ENCODE measurements around the gene RPL19.
"Not testable (repeated sequence)": the region's sequence is repeated elsewhere in the genome, so short reads cannot be mapped to it uniquely, and the experiment has no call there.

Gene RPL19

DNA sequence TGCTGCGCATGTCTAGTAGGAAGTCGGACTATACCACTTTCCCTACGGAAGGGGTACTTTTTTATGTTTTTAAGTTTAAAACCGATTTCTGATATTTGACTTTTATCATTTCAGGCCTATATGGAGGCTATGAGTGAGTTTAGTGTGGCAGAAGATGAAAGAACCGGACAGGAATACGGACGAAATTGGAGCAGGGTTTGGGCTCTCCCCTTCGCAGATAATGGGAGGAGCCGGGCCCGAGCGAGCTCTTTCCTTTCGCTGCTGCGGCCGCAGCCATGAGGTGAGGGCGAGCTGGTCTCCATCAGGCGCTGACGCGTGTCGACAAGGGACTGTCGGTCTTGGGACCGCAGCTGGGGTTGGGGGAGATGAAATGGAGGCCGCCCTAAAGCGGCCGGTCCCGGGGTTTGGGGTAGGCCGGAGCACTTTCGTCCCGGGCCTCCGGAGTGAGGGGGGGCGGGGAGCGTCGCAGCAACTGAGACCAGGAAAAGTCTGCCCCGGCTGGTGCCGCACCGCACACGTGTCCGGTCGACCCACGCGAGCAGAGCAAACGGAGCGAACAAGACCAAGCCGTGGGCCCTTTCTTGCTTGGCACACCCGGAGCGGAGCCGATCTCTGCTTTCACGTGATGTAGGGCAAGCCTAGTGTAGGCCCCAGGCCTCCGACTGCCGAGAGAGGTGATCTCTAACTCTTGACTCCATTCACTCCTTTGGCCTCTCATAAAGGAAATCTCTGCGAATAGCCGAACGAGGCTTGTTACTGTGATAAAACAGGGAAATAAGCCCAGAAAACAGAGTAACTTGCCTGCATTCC, at the start of gene RPL19:
RPL19 (plus strand) TSS at position 214 of the 810 bp plus-strand sequence; CDS start at position 276, 62 bp downstream.
- peak; percentile 75 for DNase-seq

DNA sequence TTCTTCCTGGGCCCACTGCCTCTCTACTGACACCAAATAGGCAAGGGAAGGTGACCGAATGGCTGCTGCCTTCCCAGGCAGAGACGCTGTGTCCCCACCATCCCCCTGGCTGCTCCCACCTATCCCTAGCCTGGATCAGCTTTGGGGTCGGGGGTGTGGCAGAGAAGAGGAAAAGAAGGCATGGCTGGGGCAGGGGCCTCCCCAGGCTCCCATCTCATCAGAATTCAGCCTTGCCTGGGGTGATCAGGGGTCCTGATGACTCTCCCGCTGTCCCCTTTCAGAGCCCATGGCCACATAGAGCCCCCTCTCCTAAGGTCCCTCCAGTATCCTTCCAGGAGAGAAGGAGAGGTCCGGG, 49.3 kb upstream of the RPL19 start:
- DNase-seq: no peak

DNA sequence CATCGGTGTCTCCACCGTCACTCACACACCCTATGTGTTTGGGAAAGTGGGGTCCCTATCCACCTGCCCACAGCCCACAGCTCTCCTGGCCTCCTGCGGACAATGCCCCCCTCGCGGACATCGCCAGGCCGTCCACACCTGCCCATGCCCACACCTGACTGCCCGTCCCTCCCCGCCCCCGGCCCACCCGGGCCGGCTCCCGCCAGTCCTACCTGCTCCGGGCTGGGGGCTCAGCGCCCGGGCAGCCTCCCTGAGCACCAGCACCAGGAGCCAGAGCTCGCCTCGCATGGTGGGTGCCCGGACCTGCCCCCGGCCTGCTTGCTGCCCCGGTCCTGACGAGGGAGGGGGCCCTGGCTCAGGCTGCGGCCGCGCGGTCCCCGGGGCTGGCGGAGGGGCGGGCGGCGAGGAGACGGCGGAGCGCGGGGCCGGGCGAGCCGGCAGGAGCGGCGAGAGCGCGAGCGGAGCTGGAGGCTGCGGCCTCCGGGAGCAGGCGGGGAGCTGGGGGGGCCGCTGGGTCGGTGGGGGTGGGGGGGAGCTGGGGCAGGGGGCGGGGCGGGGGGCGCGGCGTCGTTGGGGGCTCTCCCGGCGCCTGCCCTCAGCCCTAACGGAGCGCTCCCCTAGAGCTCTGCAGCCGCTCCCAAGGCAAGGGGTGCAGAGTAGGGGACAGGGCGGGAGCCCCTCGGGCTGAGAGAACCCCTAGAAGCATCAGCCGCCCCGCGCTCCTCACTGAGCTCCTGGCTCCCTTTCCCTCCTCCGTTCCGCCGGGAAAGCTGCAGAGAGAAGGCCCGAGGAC, 48.7 kb upstream of the RPL19 start, which contains the start of gene PLXDC1:
PLXDC1 (minus strand) TSS at position 488 of the 793 bp plus-strand sequence; CDS start at position 288, 200 bp downstream.
- DNase-seq: no peak

DNA sequence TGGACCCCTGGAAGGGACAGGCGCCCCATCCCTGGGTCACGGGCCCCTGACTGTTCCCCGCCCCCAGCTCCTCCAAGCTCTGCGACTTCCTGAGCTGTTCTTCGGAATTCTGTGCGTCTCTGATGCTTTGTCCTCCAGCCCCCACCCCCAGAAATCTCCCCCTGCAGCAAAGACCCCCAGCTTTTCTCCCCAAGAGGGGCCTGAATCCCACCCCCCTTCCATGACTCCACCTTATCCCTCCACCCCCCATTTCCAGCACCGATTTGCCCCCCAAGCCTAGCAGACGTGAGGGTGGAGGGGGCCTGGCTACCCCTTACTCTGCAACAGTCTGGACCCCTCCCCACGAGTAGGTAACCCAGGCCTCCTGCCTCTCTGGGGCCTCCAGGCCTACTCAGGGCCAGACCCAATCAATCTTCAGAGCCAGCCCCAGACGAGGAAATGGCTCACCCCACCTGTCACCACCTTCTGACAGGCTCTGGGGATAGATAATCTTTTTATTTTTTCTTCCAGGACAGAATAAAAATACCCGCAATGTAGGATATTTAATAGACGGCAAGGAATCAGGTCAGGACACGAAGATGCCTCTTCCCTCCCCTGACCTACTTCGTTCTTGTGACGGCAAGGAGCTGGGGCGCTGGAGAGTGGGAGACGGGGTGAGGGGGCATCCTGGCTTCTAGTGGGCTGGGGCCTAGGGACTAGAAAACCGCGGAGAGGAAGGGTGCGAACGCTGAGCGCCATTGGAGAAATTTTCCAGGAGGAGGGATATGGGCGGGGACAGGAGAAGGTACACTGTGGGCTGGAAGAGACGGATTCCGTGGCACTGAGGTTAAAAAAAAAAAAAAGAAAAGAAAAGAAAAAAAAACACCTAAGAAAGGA, 47.9 kb upstream of the RPL19 start:
- DNase-seq: peak; percentile 18 to 34

DNA sequence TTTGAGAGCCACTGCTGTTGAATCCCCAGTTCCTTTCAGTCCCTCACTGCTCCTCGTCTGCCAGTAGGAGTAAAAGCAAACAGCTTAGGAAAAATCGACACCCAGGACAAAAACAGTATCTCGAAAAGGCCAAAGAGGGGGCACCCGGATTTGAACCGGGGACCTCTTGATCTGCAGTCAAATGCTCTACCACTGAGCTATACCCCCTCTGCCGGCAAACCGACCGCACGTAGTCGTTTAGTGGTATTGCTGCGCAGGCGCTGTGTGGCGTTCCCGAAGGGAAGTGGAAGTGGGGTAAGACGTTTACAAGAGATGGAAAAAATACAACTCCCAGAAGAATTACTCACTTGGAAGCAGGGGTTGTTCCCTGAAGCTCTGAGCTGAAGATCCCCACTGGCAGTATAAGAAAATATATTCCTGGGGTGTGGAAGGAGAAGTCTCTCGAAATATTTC, 46.5 kb upstream of the RPL19 start:
- peak; percentile 88 to 92 for DNase-seq

DNA sequence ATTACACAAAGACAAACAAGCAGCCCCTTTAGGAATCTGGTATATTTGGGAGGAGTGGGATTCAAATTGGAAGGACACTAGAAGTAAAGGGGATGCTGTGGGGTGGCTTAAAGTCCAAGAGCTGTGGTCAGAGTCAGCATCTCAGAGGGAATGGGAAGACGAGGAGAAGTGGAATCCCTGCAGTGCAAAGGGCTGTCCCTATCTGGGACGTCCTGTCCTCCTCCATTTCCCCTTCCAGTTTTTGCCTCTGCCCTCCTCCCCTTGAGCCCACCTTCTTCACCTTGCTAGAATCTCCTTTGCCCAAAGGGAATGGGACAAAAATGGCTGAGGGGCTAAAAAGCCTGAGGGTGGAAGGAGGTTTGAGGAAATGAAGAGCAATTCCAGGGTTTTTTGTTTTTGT, 44.4 kb upstream of the RPL19 start:
- DNase-seq: no peak

DNA sequence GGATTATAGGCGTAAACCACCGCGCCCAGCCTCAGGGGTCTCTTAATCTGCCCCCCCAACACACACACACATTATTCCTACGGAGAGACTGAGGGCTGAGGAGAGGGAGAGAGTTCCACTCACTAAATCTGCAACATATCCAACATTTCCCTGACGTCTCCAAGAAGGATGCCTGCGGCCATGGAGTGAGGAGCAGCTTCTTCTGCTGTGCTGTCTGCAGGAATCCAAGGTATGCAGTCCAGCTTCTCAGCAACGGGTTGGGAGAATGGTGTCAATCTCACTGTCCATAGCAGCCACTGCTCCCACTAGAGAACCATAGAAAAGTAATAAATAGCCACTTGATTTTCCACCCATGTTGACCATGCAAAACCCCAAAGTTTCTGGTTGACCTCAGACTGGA, 43.6 kb upstream of the RPL19 start:
- DNase-seq: no peak

DNA sequence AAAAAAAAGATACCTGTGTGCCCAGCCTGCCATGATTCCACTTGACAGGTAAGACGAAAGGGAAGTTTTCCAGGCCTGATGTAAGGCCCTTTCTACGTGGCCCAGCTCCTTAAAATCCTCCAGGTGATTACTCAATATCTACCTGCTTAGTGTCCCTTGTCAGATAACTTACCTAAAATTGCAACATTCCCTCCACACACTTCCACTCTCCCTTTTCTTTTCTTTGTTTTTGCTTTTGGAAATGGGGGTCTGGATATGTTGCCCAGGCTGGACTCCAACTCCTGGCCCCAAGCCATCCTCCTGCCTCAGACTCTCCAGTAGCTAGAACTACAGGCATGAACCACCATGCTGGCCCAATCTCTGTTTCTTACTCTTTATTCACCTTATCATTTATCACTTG, 41.5 kb upstream of the RPL19 start:
- no peak for DNase-seq

DNA sequence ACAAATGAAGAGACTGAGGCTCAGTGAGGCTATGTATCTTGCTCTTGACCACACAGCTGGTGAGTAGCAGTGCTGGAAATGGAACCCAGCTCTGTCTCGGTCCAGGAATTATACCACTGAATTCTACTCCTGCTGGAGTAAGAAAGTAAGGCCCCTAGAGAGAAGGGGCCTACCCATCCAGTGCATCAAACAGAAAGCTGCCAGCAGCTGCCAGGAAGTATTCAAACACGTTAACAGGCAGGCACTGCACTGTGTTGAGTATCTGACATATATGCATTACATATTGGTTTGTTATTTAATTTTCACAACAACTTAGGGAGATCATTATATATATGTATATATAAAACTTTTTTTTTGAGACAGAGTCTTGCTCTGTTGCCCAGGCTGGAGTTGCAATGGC, 38.1 kb upstream of the RPL19 start:
- DNase-seq: no peak

DNA sequence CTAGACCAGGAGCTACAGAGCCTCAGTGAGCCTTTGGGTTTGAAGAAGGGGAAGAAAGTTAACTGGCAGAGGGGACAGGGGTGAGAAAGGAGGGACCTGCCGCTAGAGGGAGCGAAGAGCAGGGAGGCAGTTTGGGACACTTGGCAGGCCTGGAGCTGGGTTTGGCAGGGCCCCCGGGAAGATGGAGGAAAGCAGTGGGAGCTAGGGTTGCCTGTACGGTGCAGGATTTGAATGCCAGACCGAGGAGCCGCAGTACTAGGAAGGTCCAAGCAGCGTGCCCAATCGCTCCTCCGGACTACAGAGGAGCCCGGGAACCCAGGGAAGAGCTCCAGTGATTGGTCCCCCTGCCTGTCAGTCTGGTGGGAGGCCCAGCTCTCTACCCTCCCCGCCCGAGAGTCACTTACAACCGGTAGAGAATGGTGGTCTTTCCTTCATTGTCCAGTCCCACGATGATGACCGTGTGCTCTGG, 35.4 kb upstream of the RPL19 start:
- peak; percentile 60 to 69 for DNase-seq

DNA sequence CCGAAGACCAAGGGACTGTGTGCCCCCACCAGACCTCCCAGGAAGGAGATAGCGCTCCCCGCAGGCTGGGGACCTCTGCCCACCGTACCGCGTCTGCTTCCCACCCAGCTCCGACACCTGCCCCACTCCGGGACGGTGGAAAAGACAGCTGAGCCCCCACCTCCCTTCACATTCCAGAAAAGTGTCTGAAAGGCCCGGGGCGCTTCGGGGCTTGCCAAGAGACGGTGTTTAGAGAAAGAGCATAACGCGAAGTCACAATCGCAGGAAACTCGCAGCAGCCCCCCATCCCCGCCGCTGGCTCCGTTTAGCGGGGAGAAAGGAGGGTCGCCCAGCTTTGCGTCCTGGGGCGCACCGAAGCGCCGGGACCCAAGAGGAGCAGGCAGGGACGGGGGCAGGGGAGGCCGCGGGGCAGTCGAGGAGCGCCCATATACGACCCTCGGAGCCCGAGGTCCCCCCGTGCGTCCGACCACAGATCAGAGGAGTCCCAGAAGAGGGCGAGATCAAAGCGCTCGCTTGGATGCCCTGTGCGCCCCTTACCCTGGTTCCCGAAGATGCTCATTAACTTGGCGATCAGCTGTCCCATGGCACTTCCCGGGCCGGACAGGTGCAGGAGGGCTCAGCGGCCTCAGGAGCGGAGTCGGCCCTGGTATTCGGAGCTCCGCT, 34.8 kb upstream of the RPL19 start:
- DNase-seq: no peak

DNA sequence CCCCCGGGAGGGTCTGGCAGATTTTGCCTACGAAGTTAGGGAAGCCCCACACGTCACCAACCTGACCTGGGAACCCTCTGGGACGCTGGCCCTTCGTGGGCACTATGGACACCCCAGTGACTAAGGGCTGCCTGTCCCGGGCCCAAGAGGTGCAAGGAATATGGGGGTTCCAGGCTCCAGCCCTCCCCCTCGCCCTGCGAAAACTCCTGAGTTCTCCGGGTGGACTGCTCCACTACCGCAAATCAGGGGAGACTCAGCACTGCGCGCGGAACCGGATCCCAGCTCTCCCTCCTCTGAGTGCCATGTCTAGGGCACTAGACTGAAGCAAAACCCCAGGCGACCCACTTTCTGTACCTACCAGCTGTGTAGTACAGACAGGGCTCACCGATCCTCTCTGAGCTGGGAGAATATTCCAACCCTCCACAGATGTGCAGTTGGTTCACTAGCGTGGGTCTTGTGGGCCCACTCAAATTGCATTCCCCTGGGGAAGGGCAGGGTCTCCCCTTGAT, 34.2 kb upstream of the RPL19 start, which contains the start of gene ARL5C:
ARL5C (minus strand) TSS at position 321 of the 509 bp plus-strand sequence. CDS start 401 bp downstream, outside the sequence.
- no peak for DNase-seq

DNA sequence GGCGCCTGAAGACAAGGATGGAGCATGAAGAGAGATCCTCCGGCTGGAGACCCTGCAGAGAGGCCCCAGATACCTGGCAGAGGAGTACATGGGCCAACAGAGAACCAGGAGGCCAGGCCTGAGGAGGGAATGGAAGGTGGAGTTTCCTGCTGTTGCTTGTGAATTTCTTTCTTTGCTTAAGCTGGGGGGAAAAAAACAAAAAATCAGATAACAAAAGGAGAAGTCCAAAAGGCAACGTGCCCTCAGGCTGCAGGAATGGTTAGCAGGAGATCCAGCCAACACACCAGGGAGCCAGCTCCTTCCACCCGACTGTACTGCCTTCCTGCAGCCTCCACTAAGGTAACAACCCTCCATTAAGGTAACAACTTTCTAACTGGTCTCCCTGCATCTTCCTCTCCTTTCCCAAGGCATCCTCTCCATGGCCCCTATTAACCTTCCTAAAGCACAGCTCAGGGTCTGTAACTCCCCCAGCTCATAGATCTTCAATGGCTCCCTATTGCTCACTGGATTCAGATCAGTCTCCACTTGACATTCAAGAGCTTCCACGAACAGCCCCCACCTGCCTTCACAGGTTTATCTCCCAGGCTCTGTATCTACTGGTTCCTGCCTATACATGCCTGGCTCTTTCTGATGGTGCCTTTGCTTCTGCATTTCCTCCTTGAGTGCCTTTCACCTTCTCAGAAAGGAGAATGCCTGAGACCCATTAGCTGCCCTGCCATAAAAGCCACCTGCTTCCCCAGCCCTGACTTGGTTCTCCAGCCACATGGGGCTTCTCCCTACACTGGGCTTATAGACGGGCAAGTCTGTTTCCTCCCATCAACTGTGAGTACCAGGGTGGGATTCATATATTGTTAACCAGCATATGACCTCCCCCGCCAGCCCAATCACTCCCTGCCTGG, 33.4 kb upstream of the RPL19 start:
- no peak for DNase-seq

DNA sequence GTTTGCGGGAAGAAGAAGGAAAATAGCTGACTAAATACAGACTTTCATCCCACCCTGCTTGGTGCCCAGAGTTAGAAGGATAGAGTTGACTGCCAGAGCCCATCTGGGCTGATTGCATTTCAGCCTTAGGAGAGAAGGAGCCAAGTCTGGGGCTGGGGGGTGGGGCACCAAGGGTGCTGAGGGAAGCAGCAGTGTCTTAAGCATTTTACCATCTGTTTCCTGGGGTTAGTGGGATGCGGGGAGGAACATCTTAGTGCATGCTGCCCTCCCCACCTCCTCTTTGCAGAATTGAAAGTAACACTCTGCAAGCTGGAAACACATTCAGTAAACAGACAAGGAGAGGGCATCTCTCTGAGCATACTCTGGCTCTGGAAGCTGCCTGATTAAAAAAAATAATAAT, 32.6 kb upstream of the RPL19 start:
- no peak for DNase-seq

DNA sequence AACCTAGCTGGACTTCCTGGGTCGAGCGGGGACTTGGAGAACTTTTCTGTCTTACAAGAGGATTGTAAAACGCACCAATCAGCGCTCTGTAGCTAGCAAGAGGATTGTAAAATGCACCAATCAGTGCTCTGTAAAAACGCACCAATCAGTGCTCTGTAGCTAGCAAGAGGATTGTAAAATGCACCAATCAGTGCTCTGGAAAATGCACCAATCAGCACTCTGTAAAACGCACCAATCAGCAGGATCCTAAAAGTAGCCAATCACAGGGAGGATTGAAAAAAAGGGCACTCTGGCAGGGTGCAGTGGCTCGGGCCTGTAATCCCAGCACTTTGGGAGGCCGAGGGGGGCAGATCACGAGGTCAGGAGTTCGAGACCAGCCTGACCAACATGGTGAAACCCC, 31.6 kb upstream of the RPL19 start:
- DNase-seq: not testable (repeated sequence)

DNA sequence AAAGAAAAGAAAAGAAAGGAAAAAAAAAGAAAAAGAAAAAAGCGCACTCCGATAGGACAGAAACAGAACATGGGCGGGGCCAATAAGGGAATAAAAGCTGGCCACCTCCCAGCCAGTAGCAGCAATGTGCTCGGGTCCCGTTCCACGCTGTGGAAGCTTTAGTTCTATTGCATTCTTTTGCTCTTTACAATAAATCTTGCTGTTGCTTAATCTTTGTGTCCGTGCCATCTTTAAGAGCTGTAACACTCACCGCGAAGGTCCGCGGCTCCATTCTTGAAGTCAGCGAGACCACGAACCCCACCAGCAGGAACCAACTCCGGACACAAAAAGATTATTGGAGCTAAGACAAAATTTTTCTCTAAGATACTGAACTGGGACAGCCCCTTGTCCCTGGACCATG, 31.0 kb upstream of the RPL19 start:
- no peak for DNase-seq

DNA sequence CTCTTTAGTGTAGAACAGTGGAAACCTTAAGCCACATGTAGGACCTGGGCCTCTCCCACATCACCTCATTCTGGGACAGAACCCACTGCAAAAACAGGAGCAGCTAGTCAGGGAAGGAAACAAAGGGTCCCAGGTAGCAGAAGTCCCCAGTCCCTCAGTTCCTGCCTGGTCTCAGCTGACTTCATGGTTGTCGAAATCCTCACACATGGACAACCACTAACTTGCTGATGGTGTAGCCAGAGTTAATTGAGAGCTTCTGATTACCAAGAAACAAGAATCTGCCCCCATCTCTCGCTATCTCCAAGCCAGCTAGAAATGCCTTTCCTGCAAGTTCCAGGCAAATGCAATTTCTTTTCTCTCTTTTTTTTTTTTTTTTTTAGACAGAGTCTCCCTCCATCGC, 30.6 kb upstream of the RPL19 start:
- no peak for DNase-seq

DNA sequence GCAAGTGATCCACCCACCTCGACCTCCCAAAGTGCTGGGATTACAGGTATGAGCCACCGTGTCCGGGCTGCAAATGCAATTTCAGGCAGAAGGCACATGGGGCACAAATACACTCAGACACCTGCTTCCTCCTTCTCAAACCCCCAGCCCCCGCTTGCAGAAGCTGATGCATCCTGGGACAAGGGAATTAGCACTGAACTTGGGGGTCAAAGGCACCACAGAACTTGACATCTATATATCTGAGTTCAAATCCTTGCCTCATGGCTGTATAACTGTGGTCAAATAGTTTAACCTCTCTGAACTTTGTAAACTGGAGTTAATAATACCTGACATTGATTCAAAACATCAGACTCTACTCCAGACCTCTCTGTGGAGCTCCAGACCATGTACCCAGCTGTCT, 30.0 kb upstream of the RPL19 start:
- DNase-seq: no peak

DNA sequence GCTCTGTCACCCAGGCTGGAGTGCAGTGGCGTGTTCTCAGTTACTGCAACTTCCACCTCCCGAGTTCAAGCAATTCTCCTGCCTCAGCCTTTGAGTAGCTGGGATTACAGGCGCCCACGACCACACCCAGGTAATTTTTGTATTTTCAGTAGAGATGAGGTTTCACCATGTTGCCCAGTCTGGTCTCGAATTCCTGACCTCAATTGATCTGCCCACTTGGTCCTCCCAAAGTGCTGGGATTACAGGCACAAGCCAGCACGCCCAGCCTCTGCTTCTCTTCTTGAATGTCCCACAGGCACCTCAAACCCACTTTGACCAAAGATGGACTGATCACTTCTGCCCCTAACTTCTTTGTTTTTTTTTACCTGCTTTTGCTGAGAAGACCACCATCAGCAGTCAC, 29.5 kb upstream of the RPL19 start:
- DNase-seq: no peak

DNA sequence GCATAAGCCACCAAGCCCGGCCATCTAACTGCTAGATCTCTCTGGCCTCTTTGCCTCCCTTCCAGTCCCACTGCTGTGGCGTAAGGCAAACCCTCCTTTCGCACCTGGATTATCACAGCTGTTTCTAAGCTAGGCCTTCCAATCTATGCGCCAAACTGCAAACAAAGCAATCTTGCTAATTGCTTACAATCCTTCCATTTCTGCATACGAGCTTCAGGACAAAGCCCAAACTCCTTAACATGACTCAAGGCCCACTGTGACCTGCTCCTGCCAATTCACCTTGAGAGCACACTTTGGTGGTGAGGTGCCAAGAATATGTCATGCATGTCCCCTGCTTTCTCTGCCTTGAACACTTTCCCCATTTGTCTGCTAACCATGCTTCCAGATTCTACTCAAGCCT, 28.1 kb upstream of the RPL19 start:
- no peak for DNase-seq

DNA sequence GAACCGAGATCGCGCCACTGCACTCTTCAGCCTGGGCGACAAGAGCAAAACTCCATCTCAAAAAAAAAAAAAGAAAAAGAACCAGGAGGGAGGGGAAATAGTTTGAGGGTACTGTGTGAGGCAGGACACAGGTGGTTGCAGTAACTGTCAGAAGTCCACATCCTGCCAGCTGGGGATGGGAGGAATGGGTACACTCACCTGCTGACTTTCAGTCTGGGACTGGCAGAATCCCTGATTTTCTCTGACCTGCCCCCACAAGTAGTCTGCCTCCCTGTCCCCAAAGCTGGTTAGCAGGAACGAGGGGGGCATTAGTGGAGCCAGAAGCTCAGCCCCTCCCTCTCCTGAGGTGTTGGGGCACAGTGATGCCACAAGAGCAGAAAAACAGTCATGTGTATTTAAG, 27.0 kb upstream of the RPL19 start:
- DNase-seq: no peak

All from activated CD4-positive, alpha-beta T cell treated with anti-CD3 and anti-CD28 coated beads, Interleukin-2, amount 50 U/mL, for 4 hours (primary cell).